ENCODE results near the gene PRR5L. TPM values are rescaled to one million over a fixed set of nuclear protein-coding genes. Genes with fewer than 3 reads are reported as not detected.

PRR5L gene
- total and polyA plus RNA-seq, 2 donors (not counting 1 experiment from before 2014, with no cell fraction given) = 4.0 to 5.9 TPM

DNA sequence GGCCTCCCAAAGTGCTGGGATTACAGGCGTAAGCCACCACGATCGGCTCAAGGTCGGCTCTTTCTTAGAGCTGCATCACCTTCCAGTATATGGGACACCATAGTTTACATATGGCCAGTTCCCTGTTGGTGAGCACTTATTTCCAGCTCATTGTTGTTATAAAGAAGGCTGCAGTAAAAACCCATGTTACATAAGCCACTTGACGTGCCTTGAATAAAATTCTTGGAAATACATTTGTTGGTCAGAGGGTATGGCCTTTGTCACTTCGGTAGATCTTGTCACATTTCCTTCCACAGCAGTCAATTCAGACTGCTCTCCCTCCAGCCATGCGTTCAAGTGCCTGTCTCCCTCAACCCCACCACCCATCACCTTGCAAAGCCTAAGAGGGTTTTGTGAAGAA lies 92.9 kb downstream of the PRR5L start:
- POLR2A ChIA-PET = no interaction called here
- Histone ChIP-seq H3K4me1 (ENCODE audit: control insufficient read depth in 2 of 2, insufficient read depth in 2 of 2, low read length in 2 of 2) (peaks cover 24 to 28% of the 10 kb centered on the region in 2 donors), H3K36me3 (replicated peaks in 1 of 2; ENCODE audit: control extremely low read depth in 1 of 2, control insufficient read depth in 1 of 2, extremely low read depth in 1 of 2, insufficient read depth in 2 of 2, low read length in 1 of 2) (no peaks in the 10 kb centered on the region), H3K9ac (ENCODE audit: low read length) (no peak overlapping the region), H2AFZ (ENCODE audit: insufficient read depth, low read depth, low read length, poor library complexity, severe bottlenecking) (no peak overlapping the region), H3K9me3 (ENCODE audit: control extremely low read depth in 1 of 3, control insufficient read depth in 2 of 3, insufficient read depth in 1 of 3, low read length in 2 of 3) (no peaks in the 10 kb centered on the region), H3K4me2 (replicated peaks; ENCODE audit: low read depth, low read length, poor library complexity, severe bottlenecking) (no peak overlapping the region), H3K27ac (ENCODE audit: low read length in 2 of 2) (no peak overlapping the region), H3K27me3 (replicated peaks in 1 of 4; ENCODE audit: control extremely low read depth in 1 of 4, control insufficient read depth in 3 of 4, insufficient read depth in 4 of 4, low read length in 3 of 4) (no peaks in the 10 kb centered on the region), H3K79me2 (ENCODE audit: control insufficient read depth, insufficient read depth, low read length) (no peaks in the 10 kb centered on the region), H4K20me1 (ENCODE audit: control insufficient read depth, insufficient read depth, low read length, poor library complexity, severe bottlenecking) (no peaks in the 10 kb centered on the region), H3K4me3 (ENCODE audit: control extremely low read depth in 1 of 5, extremely low read depth in 1 of 5, insufficient read depth in 1 of 5, low read depth in 2 of 5, low read length in 4 of 5) (no peak overlapping the region)
- CTCF ChIA-PET = no interaction called here
- intact Hi-C loops (cut with micrococcal nuclease) = no loop called here
- H3K4me3 Mint-ChIP-seq = no peak overlapping the region
- no peak for DNase-seq
- no peak for TF ChIP-seq EZH2 (IDR thresholded peaks at IDR 0.05; ENCODE audit: borderline replicate concordance, insufficient read depth, low read depth, low read length, poor library complexity, severe bottlenecking)
- TF ChIP-seq, protein P1, sequence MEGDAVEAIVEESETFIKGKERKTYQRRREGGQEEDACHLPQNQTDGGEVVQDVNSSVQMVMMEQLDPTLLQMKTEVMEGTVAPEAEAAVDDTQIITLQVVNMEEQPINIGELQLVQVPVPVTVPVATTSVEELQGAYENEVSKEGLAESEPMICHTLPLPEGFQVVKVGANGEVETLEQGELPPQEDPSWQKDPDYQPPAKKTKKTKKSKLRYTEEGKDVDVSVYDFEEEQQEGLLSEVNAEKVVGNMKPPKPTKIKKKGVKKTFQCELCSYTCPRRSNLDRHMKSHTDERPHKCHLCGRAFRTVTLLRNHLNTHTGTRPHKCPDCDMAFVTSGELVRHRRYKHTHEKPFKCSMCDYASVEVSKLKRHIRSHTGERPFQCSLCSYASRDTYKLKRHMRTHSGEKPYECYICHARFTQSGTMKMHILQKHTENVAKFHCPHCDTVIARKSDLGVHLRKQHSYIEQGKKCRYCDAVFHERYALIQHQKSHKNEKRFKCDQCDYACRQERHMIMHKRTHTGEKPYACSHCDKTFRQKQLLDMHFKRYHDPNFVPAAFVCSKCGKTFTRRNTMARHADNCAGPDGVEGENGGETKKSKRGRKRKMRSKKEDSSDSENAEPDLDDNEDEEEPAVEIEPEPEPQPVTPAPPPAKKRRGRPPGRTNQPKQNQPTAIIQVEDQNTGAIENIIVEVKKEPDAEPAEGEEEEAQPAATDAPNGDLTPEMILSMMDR (IDR thresholded peaks at IDR 0.05) = no peak
- H3K4me1 Mint-ChIP-seq = peaks cover 35% of the 10 kb centered on the region
- H3K27me3 Mint-ChIP-seq = no peaks in the 10 kb centered on the region
- ATAC-seq (ENCODE audit: low read depth) = no peak
- H3K9me3 Mint-ChIP-seq (ENCODE audit: insufficient read depth) = no peaks in the 10 kb centered on the region
- 80% methylated on average over 1 of the region's 7 CpGs for WGBS (ENCODE audit: insufficient coverage)
- H3K27ac Mint-ChIP-seq = no peak overlapping the region

DNA sequence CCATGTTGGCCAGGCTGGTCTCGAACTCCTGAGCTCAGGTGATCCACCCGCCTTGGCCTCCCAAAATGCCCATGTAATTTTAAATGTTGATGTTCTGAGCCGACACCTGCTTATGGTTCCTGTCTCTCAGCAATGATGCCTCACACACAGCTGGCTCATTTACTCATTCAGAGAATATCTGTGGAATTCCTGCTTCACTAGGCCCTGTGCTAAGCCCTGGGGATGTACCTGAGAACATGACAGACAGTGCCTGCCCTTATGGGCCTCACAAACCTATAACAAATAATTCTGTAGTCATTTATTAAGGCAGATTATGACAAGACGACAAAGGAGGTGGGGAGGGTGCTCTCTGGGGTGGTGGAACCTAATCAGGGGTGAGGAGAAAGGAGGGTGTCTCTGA lies 93.7 kb downstream of the PRR5L start:
- no peak overlapping the region for H3K9ac ChIP-seq (ENCODE audit: low read length)
- WGBS (ENCODE audit: insufficient coverage) = 89% methylated on average over 4 of the region's 4 CpGs

More for the DNA sequence above, 93.7 kb downstream of the PRR5L start:
- no peaks in the 10 kb centered on the region for H3K9me3 ChIP-seq (ENCODE audit: control extremely low read depth in 1 of 3, control insufficient read depth in 2 of 3, insufficient read depth in 1 of 3, low read length in 2 of 3)
- H3K4me2 ChIP-seq (replicated peaks; ENCODE audit: low read depth, low read length, poor library complexity, severe bottlenecking) = no peak overlapping the region
- H3K79me2 ChIP-seq (ENCODE audit: control insufficient read depth, insufficient read depth, low read length) = no peaks in the 10 kb centered on the region
- POLR2A ChIA-PET = no interaction called here
- no peaks in the 10 kb centered on the region for H3K27me3 ChIP-seq (replicated peaks in 1 of 4; ENCODE audit: control extremely low read depth in 1 of 4, control insufficient read depth in 3 of 4, insufficient read depth in 4 of 4, low read length in 3 of 4)
- DNase-seq = no peak
- CTCF ChIA-PET = no interaction called here
- peaks cover 24 to 33% of the 10 kb centered on the region in 2 donors for H3K4me1 ChIP-seq (ENCODE audit: control insufficient read depth in 2 of 2, insufficient read depth in 2 of 2, low read length in 2 of 2)
- no peak overlapping the region for H3K27ac ChIP-seq (ENCODE audit: low read length in 2 of 2)
- Mint-ChIP-seq H3K4me1 (peaks cover 39% of the 10 kb centered on the region), H3K9me3 (ENCODE audit: insufficient read depth) (no peaks in the 10 kb centered on the region), H3K27me3 (no peaks in the 10 kb centered on the region), H3K4me3 (no peak overlapping the region), H3K27ac (peak overlapping the region; percentile 38)
- intact Hi-C loops (cut with micrococcal nuclease) = loop anchor here (5.0 kb wide), 1 partner anchor 33 kb away; no protein-coding TSS in a partner anchor
- H3K36me3 ChIP-seq (replicated peaks in 1 of 2; ENCODE audit: control extremely low read depth in 1 of 2, control insufficient read depth in 1 of 2, extremely low read depth in 1 of 2, insufficient read depth in 2 of 2, low read length in 1 of 2) = no peaks in the 10 kb centered on the region
- H2AFZ ChIP-seq (ENCODE audit: insufficient read depth, low read depth, low read length, poor library complexity, severe bottlenecking) = no peak overlapping the region
- ATAC-seq (ENCODE audit: low read depth) = no peak
- H4K20me1 ChIP-seq (ENCODE audit: control insufficient read depth, insufficient read depth, low read length, poor library complexity, severe bottlenecking) = no peaks in the 10 kb centered on the region
- H3K4me3 ChIP-seq (ENCODE audit: control extremely low read depth in 1 of 5, extremely low read depth in 1 of 5, insufficient read depth in 1 of 5, low read depth in 2 of 5, low read length in 4 of 5) = no peak overlapping the region
- no peak for TF ChIP-seq EZH2 (IDR thresholded peaks at IDR 0.05; ENCODE audit: borderline replicate concordance, insufficient read depth, low read depth, low read length, poor library complexity, severe bottlenecking)
- TF ChIP-seq, protein P1 (IDR thresholded peaks at IDR 0.05) = no peak
